HepG2 (cell line): Measurements from ENCODE around the gene FCHSD1. TPM values are rescaled to one million over a fixed set of nuclear protein-coding genes. Genes with fewer than 3 reads are reported as not detected.

Experiments
- EHMT2 ChIP-seq: fragments of 200-600 bp; sonication (generic); IDR thresholded peaks from 2 replicates; pipeline ENCODE4 v1.7.0; 2017; ENCODE audit warnings: antibody characterized with exemption, low read depth, low read length, borderline replicate concordance
- HNF1A ChIP-seq, 2 experiments: sonication (generic) in 1 of 2; formaldehyde crosslinking in 1 of 2; IDR thresholded peaks; 2 replicates each; pipeline versions ENCODE4 v1.4.0 to v1.6.1; 2016 to 2020; ENCODE audit warnings: borderline replicate concordance in 1 of 2, low read depth in 1 of 2, mild to moderate bottlenecking in 1 of 2, missing genetic modification reagents in 1 of 2
- IKZF4 ChIP-seq: sonication (generic); formaldehyde crosslinking; IDR thresholded peaks from 2 replicates; pipeline ENCODE4 v1.5.1; 2020; ENCODE audit warnings: borderline replicate concordance, mild to moderate bottlenecking, low read depth, missing genetic modification reagents; ENCODE audit errors: not compliant biosample characterization
- NR2C2 ChIP-seq: sonication (generic); formaldehyde crosslinking; IDR thresholded peaks from 2 replicates; pipeline ENCODE4 v1.4.0; 2020; ENCODE audit warnings: missing genetic modification reagents, mild to moderate bottlenecking, moderate library complexity, borderline replicate concordance
- NR2F1 ChIP-seq, 2 experiments: fragments of 450-650 bp in 1 of 2; formaldehyde crosslinking in 1 of 2; IDR thresholded peaks; 2 replicates each; pipeline versions ENCODE4 v1.5.0 to v1.6.1; 2016 to 2020; ENCODE audit warnings: mild to moderate bottlenecking in 1 of 2, missing compliant biosample characterization in 1 of 2, missing genetic modification reagents in 1 of 2, moderate library complexity in 1 of 2
- SUZ12 ChIP-seq: fragments of 150-350 bp; IDR thresholded peaks from 2 replicates; pipeline ENCODE4 v1.6.1; 2014; ENCODE audit warnings: low read depth, low read length
- ZMYM2 ChIP-seq: sonication (generic); formaldehyde crosslinking; IDR thresholded peaks from 2 replicates; pipeline ENCODE4 v1.8.0; 2022; ENCODE audit warnings: mild to moderate bottlenecking, missing genetic modification reagents
- ZNF17 ChIP-seq: sonication (generic); formaldehyde crosslinking; IDR thresholded peaks from 2 replicates; pipeline ENCODE4 v1.5.0; 2020; ENCODE audit warnings: mild to moderate bottlenecking, missing genetic modification reagents
- ZNF468 ChIP-seq: sonication (generic); formaldehyde crosslinking; IDR thresholded peaks from 2 replicates; pipeline ENCODE4 v1.8.0; 2022; ENCODE audit warnings: mild to moderate bottlenecking, moderate library complexity, missing genetic modification reagents
- ZNF724P ChIP-seq: sonication (generic); formaldehyde crosslinking; IDR thresholded peaks from 2 replicates; pipeline ENCODE4 v1.8.0; 2022; ENCODE audit warnings: missing genetic modification reagents, borderline replicate concordance
- polyA plus RNA-seq, 8 experiments: library from polyadenylated mRNA; depleted of rRNA in 3 of 8; stranded (reverse) in 7 of 8; unstranded in 1 of 8; fragments of >200 nt; fragmentation: Illumina TruSeq in 4 of 8; extraction: Trizol in 4 of 8; gene quantifications; 2 replicates each; pipeline versions ENCODE4 v1.2.1 to v1.2.3, GENCODE V29; 2011 to 2016; ENCODE audit warnings: low read depth in 4 of 8, missing spikeins in 1 of 8, mixed read lengths in 1 of 8; ENCODE audit not compliant: insufficient read depth in 1 of 8
- total RNA-seq, 5 experiments: library from RNA; depleted of rRNA; stranded (reverse); fragments of >200 nt; fragmentation: Illumina TruSeq; extraction: Trizol; gene quantifications; 2 replicates each; pipeline ENCODE4 v1.2.3, GENCODE V29; 2016; ENCODE audit warnings: low read depth in 1 of 5
- TF ChIP-seq, protein P1 (sequence below): sonication (generic); formaldehyde crosslinking; IDR thresholded peaks from 2 replicates; pipeline ENCODE4 v1.8.0; 2022; ENCODE audit warnings: low read depth, missing genetic modification reagents
- TF ChIP-seq, protein P2 (sequence below): sonication (generic); formaldehyde crosslinking; IDR thresholded peaks from 2 replicates; pipeline ENCODE4 v1.4.0; 2020; ENCODE audit warnings: missing genetic modification reagents
- TF ChIP-seq, protein P3 (sequence below): sonication (generic); formaldehyde crosslinking; IDR thresholded peaks from 2 replicates; pipeline ENCODE4 v1.4.0; 2020; ENCODE audit warnings: missing genetic modification reagents

FCHSD1 gene
- total and polyA plus RNA-seq, 2 of the 13 experiments (the other 11 are each of a cell fraction or from before 2014, with no cell fraction given) = 5.5 to 15.4 TPM

- TF ChIP-seq, protein P1, sequence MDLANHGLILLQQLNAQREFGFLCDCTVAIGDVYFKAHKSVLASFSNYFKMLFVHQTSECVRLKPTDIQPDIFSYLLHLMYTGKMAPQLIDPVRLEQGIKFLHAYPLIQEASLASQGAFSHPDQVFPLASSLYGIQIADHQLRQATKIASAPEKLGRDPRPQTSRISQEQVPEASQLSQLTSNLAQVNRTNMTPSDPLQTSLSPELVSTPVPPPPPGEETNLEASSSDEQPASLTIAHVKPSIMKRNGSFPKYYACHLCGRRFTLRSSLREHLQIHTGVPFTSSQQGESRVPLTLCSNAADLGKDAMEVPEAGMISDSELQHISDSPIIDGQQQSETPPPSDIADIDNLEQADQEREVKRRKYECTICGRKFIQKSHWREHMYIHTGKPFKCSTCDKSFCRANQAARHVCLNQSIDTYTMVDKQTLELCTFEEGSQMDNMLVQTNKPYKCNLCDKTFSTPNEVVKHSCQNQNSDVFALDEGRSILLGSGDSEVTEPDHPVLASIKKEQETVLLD (CRISPR knock-in tag) = no peak
- TF ChIP-seq NR2F1 (CRISPR knock-in tag; IDR thresholded peaks at IDR 0.05) = peak; percentile 76 to 90
- TF ChIP-seq, protein P2, sequence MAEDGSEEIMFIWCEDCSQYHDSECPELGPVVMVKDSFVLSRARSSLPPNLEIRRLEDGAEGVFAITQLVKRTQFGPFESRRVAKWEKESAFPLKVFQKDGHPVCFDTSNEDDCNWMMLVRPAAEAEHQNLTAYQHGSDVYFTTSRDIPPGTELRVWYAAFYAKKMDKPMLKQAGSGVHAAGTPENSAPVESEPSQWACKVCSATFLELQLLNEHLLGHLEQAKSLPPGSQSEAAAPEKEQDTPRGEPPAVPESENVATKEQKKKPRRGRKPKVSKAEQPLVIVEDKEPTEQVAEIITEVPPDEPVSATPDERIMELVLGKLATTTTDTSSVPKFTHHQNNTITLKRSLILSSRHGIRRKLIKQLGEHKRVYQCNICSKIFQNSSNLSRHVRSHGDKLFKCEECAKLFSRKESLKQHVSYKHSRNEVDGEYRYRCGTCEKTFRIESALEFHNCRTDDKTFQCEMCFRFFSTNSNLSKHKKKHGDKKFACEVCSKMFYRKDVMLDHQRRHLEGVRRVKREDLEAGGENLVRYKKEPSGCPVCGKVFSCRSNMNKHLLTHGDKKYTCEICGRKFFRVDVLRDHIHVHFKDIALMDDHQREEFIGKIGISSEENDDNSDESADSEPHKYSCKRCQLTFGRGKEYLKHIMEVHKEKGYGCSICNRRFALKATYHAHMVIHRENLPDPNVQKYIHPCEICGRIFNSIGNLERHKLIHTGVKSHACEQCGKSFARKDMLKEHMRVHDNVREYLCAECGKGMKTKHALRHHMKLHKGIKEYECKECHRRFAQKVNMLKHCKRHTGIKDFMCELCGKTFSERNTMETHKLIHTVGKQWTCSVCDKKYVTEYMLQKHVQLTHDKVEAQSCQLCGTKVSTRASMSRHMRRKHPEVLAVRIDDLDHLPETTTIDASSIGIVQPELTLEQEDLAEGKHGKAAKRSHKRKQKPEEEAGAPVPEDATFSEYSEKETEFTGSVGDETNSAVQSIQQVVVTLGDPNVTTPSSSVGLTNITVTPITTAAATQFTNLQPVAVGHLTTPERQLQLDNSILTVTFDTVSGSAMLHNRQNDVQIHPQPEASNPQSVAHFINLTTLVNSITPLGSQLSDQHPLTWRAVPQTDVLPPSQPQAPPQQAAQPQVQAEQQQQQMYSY (CRISPR knock-in tag) = no peak
- TF ChIP-seq, protein P3, sequence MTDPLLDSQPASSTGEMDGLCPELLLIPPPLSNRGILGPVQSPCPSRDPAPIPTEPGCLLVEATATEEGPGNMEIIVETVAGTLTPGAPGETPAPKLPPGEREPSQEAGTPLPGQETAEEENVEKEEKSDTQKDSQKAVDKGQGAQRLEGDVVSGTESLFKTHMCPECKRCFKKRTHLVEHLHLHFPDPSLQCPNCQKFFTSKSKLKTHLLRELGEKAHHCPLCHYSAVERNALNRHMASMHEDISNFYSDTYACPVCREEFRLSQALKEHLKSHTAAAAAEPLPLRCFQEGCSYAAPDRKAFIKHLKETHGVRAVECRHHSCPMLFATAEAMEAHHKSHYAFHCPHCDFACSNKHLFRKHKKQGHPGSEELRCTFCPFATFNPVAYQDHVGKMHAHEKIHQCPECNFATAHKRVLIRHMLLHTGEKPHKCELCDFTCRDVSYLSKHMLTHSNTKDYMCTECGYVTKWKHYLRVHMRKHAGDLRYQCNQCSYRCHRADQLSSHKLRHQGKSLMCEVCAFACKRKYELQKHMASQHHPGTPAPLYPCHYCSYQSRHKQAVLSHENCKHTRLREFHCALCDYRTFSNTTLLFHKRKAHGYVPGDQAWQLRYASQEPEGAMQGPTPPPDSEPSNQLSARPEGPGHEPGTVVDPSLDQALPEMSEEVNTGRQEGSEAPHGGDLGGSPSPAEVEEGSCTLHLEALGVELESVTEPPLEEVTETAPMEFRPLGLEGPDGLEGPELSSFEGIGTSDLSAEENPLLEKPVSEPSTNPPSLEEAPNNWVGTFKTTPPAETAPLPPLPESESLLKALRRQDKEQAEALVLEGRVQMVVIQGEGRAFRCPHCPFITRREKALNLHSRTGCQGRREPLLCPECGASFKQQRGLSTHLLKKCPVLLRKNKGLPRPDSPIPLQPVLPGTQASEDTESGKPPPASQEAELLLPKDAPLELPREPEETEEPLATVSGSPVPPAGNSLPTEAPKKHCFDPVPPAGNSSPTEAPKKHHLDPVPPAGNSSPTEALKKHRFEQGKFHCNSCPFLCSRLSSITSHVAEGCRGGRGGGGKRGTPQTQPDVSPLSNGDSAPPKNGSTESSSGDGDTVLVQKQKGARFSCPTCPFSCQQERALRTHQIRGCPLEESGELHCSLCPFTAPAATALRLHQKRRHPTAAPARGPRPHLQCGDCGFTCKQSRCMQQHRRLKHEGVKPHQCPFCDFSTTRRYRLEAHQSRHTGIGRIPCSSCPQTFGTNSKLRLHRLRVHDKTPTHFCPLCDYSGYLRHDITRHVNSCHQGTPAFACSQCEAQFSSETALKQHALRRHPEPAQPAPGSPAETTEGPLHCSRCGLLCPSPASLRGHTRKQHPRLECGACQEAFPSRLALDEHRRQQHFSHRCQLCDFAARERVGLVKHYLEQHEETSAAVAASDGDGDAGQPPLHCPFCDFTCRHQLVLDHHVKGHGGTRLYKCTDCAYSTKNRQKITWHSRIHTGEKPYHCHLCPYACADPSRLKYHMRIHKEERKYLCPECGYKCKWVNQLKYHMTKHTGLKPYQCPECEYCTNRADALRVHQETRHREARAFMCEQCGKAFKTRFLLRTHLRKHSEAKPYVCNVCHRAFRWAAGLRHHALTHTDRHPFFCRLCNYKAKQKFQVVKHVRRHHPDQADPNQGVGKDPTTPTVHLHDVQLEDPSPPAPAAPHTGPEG (CRISPR knock-in tag) = no peak
- 0 out of 2 replicates have a peak, but pooled peaks have one; percentile 56 for TF ChIP-seq EHMT2
- TF ChIP-seq IKZF4 (CRISPR knock-in tag) = no peak
- TF ChIP-seq SUZ12 = no peak
- peak; percentile 69; the same call in 1 of the 2 replicates for TF ChIP-seq ZMYM2
- TF ChIP-seq ZNF17 (CRISPR knock-in tag) = no peak
- TF ChIP-seq NR2C2 (CRISPR knock-in tag) = peak; percentile 77; the same call in 1 of the 2 replicates
- TF ChIP-seq ZNF724P (CRISPR knock-in tag) = no peak
- TF ChIP-seq ZNF468 (CRISPR knock-in tag) = no peak
- TF ChIP-seq HNF1A (IDR thresholded peaks at IDR 0.05; ENCODE audit: low read depth) = no peak
- no peak for TF ChIP-seq HNF1A (CRISPR knock-in tag; IDR thresholded peaks at IDR 0.05; ENCODE audit: borderline replicate concordance)
These were observed 61.1 kb downstream of the FCHSD1 start (continued) for GRCh38 chr5:141590127-141590526.
